GM12874 (cell line): ENCODE results near the gene PPP1CC.

ENCODE experiments used
- TF ChIP-seq, protein P1 (sequence below): IDR thresholded peaks from 2 replicates; pipeline ENCODE4 v1.5.1; 2011; ENCODE audit warnings: low read depth, mild to moderate bottlenecking, control low read depth, low read length, moderate library complexity; ENCODE audit not compliant: insufficient read depth

PPP1CC gene

DNA sequence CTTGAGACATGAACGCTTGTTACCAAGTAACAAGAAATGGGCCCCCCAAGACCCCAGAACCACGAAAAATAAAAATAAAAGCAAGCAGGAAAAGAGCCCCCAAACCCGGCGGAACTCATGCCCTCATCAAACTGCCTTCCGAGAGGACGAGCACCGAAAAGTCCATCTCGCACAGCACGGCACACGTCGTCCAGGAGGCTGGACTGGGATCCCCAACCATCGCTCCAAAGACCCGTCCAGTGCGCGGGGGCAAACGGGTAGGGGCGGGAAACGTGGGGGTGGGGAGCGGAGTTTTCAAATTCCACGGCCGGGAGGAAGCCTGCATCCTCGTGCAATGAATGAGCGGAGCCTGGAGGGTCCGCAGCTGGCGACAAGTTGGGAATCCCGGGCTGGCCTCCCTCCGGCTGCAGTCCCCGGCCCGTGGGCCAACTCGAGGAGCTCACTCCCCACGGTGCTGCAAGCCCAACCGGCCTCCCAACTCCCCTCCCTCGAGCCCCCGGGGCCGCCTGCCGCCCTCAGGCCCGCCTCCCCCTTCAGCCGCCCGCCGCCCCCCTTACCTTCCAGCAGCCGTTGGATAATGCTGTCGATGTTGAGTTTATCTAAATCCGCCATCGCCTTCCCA is 484 bp downstream of the PPP1CC start:
- TF ChIP-seq, protein P1, sequence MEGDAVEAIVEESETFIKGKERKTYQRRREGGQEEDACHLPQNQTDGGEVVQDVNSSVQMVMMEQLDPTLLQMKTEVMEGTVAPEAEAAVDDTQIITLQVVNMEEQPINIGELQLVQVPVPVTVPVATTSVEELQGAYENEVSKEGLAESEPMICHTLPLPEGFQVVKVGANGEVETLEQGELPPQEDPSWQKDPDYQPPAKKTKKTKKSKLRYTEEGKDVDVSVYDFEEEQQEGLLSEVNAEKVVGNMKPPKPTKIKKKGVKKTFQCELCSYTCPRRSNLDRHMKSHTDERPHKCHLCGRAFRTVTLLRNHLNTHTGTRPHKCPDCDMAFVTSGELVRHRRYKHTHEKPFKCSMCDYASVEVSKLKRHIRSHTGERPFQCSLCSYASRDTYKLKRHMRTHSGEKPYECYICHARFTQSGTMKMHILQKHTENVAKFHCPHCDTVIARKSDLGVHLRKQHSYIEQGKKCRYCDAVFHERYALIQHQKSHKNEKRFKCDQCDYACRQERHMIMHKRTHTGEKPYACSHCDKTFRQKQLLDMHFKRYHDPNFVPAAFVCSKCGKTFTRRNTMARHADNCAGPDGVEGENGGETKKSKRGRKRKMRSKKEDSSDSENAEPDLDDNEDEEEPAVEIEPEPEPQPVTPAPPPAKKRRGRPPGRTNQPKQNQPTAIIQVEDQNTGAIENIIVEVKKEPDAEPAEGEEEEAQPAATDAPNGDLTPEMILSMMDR, result no peak

DNA sequence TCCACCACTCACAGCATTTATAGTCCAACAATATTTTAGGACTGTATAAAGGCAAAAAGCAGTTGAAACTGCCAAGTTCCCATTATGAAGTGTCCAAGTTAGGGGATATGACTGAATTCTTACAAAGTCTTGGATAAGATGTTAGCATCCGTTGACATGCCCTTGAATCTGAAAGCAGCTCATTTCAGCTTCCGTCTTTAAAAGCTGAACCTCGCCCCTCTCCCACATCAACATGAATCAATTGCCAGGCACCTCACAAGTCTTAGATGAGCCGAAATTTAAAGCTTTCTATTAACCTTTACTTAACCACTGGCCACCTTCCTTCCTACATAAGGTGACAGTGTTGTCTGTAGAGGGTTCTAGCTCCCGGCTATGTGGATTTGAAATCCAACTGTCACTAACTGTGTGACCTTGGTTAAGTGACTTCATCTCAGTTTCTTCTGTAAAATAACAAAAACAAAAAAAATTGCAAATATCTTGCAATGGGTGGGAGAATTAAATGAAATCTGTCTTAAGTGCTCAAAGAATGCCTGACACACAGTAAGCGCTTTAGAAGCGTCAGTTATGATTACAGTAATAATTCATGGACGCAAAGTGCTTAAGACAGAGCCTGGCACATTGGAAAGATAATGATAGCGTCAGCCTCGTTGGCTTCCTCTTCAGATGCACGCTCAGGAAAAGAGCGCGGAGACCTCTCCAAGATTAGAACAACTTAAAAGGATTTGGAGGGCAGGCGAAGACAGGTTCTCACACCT is 1.2 kb downstream of the PPP1CC start:
- TF ChIP-seq, protein P1, result no peak

DNA sequence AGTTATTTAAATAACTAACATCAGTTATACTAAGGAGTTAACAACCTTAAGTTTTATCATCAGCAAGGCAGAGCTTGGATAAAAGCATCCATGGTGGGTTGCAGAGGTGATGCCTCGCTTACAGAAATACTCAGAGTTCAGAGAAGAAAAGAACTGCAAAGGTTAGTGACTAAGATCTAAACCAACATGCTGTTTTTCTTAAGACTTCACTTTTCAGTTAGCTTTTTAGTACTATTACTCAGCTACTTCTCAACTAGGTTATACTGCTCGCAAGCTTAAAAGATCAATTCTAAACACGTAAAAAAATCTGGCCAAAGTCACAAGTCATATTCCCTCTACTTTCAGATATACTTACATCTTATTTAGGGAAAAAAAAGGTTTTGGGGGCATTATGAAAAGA is 2.8 kb downstream of the PPP1CC start:
- TF ChIP-seq, protein P1, result no peak

DNA sequence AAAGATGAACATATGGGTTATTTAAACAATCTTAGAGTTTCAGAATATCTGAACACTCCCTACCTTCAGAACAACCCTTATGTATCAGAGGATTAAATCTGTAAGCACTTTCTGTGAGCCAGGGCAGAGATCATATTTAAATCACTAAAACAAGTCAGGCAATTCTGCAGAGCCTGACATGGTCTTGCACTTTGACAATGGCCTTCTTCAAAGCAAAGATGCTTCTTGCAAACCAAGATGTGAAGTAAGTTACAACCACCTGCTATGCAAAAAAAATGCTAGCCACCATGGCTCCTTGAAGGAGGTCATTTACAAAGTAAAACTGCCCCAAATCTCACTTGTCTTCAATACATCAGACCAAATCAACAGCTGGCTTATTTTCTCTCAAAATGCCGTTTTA is 3.2 kb downstream of the PPP1CC start:
- TF ChIP-seq, protein P1, result no peak

DNA sequence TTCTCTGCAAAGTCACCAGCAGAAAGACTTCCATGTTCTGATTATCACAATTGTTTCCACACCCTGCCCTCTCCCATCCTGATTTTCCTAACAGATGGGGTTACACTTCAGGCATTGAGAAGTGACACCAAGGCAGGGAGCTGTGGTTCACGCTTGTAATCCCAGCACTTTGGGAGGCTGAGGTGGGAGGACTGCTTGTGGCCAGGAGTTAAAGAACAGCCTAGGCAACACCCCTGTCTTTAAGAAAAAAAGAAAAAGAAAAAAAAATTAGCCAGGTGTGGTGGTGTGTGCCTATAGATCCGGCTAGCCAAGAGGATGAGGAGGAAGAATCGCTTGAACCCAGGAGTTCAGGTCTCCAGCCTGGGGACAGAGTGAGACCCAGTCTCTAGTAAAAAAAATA is 5.2 kb downstream of the PPP1CC start:
- TF ChIP-seq, protein P1, result no peak

DNA sequence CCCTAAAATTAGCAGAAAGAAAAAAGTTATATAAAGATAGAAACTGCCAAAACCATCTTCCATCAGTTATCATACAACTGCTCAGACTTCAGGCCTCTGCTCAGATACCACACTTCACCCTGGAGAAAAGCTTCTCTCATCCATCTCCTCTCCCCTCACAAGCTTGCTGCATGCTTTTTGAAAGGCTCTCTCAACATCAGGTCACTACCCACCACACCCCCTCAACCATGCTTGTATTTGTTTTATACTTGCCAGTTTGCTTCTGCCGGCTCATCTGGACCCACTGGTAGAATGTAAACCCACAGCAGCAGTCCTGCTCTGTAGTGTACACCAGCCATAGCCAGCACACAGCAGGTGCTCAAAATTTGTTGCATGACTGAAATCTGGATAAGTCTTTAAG is 8.8 kb downstream of the PPP1CC start:
- TF ChIP-seq, protein P1, result no peak

DNA sequence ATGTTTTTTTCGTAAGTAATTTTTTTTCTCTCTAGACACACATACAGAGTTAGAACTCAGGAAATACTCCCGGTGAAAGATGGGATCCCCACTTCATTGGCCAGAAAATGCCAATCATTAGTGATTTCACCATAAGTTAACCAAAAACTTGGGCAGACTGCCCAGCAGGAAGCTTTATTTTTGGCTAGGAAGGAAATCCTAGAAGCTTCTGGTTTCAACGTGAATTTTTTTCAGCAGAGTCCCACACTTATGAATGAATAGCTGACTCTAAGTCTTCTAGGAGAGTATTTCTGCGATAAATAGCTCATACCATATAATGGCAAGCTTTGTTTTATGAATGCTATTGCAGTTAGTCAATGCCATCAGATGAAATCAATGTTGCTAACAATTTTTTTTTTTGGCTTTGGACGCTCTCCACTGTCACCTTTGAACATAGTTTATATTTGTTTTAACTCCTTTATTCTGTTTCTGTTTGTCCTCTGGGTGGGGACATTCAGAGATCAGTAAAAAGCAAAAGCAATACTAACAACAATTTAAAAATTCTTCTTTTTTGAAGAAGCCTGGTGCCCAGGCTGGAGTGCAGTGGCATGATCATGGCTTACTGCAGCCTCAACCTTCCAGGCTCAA is 9.5 kb downstream of the PPP1CC start:
- TF ChIP-seq, protein P1, result no peak
